NCI-H748 (cell line): ENCODE data around the gene CACNB2.

Source experiments
- DNase-seq: peaks from one replicate; lab custom pipeline; 2025; ENCODE audit not compliant: unreplicated experiment; lab: John Stamatoyannopoulos, UW

CACNB2 gene

GRCh38 chr10:18381679-18382078 lies 241.5 kb downstream of the CACNB2 start:
- DNase-seq, result no peak

- DNase-seq, result no peak
Measured at GRCh38 chr10:18397906-18398305, 257.7 kb downstream of the CACNB2 start.

GRCh38 chr10:18399158-18399557 lies 258.9 kb downstream of the CACNB2 start:
- DNase-seq, result no peak

DNA sequence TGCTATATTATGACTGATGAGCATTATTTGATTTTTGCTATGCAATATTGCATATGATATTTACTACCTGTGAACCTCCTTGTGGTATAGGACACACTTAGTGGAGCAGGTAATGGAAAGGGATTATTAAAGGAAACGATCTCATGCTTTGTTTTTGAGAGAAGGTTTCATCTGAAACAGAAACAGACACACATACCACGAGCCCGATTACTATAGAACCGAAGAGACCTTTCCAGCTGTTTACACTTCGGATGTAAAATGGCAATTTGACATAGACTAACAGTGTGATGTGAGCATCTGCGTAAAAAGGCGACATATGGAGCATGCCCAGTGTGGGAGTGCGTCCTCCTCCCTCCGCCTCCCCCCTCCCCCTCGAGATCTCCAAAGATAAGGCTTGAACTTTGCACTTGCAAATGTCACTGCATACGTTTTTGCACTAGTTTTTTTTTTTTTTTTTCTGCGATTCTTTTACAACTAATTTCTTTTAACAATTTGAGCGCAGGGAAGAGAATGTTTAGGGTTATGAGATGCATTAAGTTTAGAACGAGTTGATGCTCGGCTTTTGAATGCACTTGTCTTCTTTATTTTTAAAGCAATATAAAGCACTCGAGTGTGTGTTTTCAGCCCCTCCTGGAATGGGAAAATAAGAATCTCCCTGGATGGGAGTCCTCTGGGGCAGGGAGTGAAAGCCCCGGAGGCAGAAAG lies 260.1 kb downstream of the CACNB2 start:
- DNase-seq, result peak; percentile 65

GRCh38 chr10:18400906-18401245 lies 260.7 kb downstream of the CACNB2 start:
- peak; percentile 47 for DNase-seq

GRCh38 chr10:18401416-18402195 lies 261.4 kb downstream of the CACNB2 start:
- no peak for DNase-seq

DNA sequence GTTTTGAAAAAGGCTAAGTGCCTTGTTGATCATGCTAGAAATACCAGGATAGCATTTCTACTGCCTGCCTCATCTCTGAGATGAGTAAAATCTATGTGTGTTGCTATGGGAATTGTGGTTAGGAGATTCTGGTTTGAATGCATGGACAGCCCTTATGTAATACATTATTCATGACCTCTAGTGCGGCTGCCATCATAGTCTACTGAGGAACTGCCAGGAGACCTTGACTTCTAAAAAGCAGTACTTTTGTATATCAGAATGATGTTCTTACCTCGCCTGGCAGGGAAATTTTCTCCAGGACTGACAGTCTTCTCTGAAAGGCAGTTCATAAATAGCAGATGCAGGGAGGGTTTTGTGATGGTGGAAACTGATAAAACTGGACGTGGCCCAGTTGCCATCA lies 262.6 kb downstream of the CACNB2 start:
- DNase-seq, result no peak

GRCh38 chr10:18404530-18404929 lies 264.3 kb downstream of the CACNB2 start:
- no peak for DNase-seq

DNA sequence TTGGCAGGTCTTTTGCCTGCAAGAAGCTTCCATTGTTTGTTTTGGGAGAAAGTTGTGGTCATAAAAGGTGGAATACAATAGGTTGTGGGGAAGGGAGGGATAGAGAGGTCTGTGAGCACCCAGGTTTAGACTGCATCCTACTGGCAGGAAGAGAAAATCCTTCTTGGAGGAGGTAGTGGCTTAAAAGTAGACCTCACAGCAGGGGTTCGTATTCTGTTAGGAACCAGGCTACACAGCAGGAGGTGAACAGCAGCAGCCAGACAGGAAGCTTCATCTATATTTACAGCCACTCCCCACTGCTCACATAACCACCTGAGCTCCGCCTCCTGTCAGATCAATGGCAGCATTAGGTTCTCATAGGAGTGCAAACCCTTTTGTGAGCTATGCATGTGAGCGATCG lies 265.9 kb downstream of the CACNB2 start:
- DNase-seq, result peak; percentile 28

DNA sequence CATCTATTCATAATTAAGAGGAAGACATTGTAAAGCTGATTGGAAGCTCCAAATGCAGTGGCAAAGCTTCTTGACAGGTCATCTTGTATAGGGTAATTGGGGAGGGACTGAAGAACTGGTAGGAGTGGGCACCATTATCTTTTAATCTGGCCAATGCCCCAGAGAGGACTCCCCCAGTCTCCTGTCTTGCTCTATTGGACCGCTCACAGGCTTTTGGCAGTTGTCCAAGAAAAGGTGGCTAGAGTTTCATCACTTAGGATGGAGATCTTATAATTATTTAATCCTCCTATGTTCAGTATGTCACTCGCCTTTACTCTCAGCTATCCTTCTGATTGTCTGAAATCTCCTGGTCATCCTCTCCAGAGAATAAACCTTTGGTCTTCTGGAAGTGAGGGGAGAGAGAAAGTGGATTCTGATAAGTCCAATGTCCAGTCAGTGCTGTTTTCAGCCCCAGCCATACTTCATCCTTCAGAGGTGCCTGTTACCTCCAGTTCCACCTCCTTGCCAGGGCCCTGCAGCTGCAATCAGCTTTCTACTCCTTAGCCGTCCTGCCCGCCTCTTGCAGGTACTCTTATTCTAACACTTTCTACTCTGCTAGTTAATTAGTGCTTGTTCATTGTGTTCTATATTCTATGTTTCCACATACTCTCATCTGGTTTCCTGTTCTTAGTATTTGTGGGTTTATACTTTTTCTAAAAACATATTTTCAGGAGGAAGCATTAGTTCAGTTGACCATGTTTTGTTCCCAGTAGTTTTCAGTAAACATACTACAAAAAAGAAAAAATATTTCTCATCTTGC lies 269.6 kb downstream of the CACNB2 start:
- no peak for DNase-seq

DNA sequence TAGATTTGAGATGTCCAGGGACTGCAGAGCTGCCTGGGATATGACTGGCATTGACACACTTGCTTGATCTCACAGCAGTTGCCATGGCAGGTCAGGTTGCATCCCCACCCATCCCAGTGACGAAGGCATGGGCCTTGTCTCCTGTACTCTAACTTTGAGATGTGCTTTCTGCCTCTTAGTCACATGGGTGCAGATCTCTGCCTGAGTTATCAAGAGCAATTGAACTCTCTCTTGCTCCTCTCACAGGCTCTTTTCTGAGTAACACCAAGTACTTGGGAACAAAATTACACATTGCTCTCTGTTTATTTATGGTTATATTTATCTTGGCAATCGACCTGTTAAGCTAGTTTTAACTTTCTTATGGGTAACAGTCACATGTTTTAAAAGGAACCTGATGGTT lies 273.8 kb downstream of the CACNB2 start:
- no peak for DNase-seq

DNA sequence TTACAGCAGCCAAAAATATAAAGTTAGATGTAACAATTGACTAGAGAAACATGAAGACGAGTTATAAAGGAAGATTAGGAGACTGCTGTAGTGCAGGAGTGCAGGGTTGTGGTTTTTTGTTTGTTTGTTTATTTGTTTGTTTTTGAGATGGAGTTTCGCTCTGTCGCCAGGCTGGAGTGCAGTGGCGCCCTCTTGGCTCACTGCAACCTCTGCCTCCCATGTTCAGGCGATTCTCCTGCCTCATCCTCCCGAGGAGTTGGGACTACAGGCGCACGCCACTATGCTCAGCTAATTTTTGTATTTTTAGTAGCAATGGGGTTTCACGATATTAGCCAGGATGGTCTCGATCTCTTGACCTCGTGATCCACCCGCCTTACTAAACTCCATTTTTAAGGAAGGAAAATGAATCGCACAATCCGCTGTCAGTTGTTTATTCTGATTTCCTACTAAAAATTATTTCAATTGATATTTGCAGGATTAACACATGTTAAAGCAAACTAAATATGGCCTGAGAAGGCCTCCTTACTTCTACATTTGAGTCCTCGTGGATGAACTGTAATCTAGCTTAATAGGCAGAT lies 277.8 kb downstream of the CACNB2 start:
- no peak for DNase-seq

- DNase-seq, result no peak
Measured at GRCh38 chr10:18418541-18419215, 278.5 kb downstream of the CACNB2 start.

GRCh38 chr10:18419945-18420344 lies 279.7 kb downstream of the CACNB2 start:
- DNase-seq, result no peak

DNA sequence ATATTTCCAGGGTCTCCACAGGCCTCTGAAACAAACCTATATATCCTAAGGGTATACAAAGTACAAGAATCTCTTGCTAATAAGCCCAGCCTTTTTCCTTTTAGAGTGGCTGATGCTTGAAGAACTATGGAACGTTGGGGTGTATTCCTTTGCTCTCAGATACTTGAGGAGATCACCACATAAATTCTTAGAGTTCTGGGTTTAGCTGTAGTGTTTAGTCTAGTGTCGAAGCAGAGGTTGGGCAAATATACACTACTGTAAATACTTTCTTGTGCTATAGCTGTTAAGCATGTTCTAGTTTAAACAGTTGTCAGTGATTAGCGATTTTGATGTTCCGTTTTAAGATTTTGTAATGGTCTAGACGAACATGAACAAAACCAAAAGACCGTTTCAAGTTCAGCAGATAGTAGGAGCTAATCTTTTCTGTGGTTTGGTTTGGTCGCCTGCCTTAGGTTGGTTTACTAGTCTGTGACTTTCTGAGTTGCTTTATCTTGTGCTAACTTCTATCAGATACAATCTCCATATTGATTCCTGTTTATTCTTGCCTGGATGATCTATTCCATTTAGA lies 281.6 kb downstream of the CACNB2 start:
- DNase-seq, result no peak

- DNase-seq, result no peak
Measured at GRCh38 chr10:18423058-18423637, 282.9 kb downstream of the CACNB2 start.

DNA sequence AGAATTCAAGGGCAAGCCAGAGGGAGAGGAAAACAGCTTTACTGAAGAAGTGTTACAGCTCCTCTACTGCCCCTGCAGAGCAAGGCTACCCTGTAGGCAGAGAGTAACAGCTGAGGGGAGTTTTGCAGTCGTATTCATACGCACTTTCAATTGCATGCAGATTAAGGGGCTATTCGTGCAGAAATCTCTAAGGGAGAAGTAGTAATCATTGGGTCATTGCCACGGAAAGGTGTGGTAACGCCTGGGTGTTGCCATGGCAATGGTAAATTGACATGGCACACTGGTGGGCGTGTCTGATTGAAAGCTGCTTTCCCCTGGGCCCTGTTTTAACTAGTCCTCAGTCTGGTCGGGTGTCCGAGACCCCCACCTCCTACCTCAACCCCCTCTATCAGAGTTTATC lies 284.0 kb downstream of the CACNB2 start:
- DNase-seq, result peak; percentile 66

DNA sequence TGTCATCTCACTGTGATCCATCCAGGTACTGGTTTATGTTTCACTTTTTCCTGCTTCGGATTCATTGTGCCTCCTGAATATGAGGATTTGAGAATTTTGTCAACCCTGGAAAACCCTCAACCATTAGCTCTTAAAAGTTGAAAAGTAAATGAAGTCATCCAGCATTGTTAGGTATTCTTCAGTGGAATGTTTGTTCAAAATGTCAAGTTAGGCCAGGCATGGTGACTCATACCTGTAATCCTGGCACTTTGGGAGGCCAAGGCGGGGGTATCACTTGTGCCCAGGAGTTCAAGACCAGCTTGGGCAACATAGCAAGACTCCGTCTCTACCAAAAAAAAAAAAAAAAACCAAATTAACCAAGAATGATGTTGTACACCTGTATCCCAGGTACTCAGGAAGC lies 289.1 kb downstream of the CACNB2 start:
- DNase-seq, result no peak

- DNase-seq, result peak; percentile 58
Measured at GRCh38 chr10:18436902-18437301, 296.7 kb downstream of the CACNB2 start.

- DNase-seq, result no peak
Measured at GRCh38 chr10:18437486-18437885, 297.3 kb downstream of the CACNB2 start.
